ENCODE data around the gene EDRF1.
A peak's percentile ranks its signal among the peaks of the same experiment; 100 is the strongest.
"Not testable (repeated sequence)": the region's sequence is repeated elsewhere in the genome, so short reads cannot be mapped to it uniquely, and the experiment has no call there.

The EDRF1 gene

GRCh38 chr10:125714728-125715127 is 4.8 kb upstream of the EDRF1 start:
- peaks cover 11% of the 10 kb centered on the region for H3K36me3 Mint-ChIP-seq (ENCODE audit: insufficient read depth)
- not testable (repeated sequence) for H3K4me3 Mint-ChIP-seq; H3K27me3 Mint-ChIP-seq; DNase-seq (ENCODE audit: low spot score in 2 of 2); H3K4me1 Mint-ChIP-seq; H3K9me3 Mint-ChIP-seq; ATAC-seq (replicated peaks; ENCODE audit: extremely low read depth, poor library complexity, severe bottlenecking); H3K27ac Mint-ChIP-seq (ENCODE audit: low read depth)

DNA sequence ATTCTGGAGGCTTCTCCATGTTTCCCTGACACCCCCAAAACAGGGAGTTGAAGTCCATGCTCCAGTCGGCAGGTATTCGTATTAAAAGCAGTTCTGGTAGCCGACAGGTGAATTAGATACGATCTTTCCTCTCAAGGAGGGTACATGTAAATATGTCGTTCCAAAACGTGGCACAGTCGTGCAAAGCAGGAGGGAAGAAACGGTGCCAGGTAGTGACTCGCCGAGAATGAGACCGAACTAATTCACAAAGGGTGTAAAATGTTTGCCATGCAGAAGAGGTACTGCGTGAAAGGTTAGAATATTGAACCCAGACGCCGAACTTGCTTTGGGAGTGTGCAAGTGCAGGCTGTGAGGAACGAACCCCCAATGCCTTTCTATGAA is 483 bp downstream of the EDRF1 start:
- peak overlapping the region; percentile 98 for H3K27ac Mint-ChIP-seq (ENCODE audit: low read depth)
- ATAC-seq (replicated peaks; ENCODE audit: extremely low read depth, poor library complexity, severe bottlenecking) = no peak
- H3K36me3 Mint-ChIP-seq (ENCODE audit: insufficient read depth) = peaks cover 48% of the 10 kb centered on the region
- no peaks in the 10 kb centered on the region for H3K27me3 Mint-ChIP-seq
- DNase-seq (ENCODE audit: low spot score in 2 of 2) = no peak
- H3K4me1 Mint-ChIP-seq = peaks cover 26% of the 10 kb centered on the region
- H3K4me3 Mint-ChIP-seq = peak overlapping the region; percentile 95
- no peaks in the 10 kb centered on the region for H3K9me3 Mint-ChIP-seq

- H3K4me1 Mint-ChIP-seq = peaks cover 30% of the 10 kb centered on the region
- no peak overlapping the region for H3K27ac Mint-ChIP-seq (ENCODE audit: low read depth)
- H3K4me3 Mint-ChIP-seq = peak overlapping the region; percentile 95
These were observed 1.5 kb downstream of the EDRF1 start for GRCh38 chr10:125721035-125721434.

DNA sequence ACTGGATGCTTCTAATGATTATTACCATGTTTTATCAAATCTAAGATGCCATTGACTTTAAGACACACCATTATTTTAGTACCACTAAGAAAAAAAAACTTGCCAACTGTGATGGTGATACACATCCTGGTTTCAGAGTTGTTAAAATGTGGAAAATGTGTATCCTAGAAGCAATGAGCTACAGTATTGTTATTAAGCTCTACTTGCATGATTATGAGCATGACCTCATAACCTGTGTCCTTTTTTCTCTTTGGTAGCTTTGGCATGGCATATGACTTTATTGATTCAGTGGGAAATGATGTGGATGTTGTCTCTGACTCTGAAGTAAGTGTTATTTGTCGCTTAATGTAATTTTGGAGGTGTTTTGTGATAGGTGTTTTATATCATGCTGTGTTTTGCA is 3.3 kb downstream of the EDRF1 start:
- Mint-ChIP-seq H3K27me3 (no peaks in the 10 kb centered on the region), H3K36me3 (ENCODE audit: insufficient read depth) (peaks cover 71% of the 10 kb centered on the region), H3K4me1 (peaks cover 30% of the 10 kb centered on the region), H3K9me3 (no peaks in the 10 kb centered on the region), H3K27ac (ENCODE audit: low read depth) (no peak overlapping the region), H3K4me3 (no peak overlapping the region)
- DNase-seq (ENCODE audit: low spot score in 2 of 2) = no peak
- ATAC-seq (replicated peaks; ENCODE audit: extremely low read depth, poor library complexity, severe bottlenecking) = no peak

More at GRCh38 chr10:125721035-125721434, 1.5 kb downstream of the EDRF1 start:
- Mint-ChIP-seq H3K9me3 (no peaks in the 10 kb centered on the region), H3K36me3 (ENCODE audit: insufficient read depth) (peaks cover 57% of the 10 kb centered on the region), H3K27me3 (no peaks in the 10 kb centered on the region)
- DNase-seq (ENCODE audit: low spot score in 2 of 2) = no peak
- ATAC-seq (replicated peaks; ENCODE audit: extremely low read depth, poor library complexity, severe bottlenecking) = no peak

GRCh38 chr10:125726914-125727313 is 7.4 kb downstream of the EDRF1 start:
- DNase-seq (ENCODE audit: low spot score in 2 of 2) (no peak), ATAC-seq (replicated peaks; ENCODE audit: extremely low read depth, poor library complexity, severe bottlenecking) (no peak)
- Mint-ChIP-seq H3K36me3 (ENCODE audit: insufficient read depth) (peaks cover 85% of the 10 kb centered on the region), H3K4me1 (peaks cover 19% of the 10 kb centered on the region), H3K9me3 (no peaks in the 10 kb centered on the region), H3K27me3 (no peaks in the 10 kb centered on the region), H3K27ac (ENCODE audit: low read depth) (no peak overlapping the region), H3K4me3 (no peak overlapping the region)

GRCh38 chr10:125727436-125727835 is 7.9 kb downstream of the EDRF1 start:
- no peaks in the 10 kb centered on the region for H3K27me3 Mint-ChIP-seq
- H3K4me1 Mint-ChIP-seq = peaks cover 22% of the 10 kb centered on the region
- H3K27ac Mint-ChIP-seq (ENCODE audit: low read depth) = no peak overlapping the region
- H3K36me3 Mint-ChIP-seq (ENCODE audit: insufficient read depth) = peaks cover 85% of the 10 kb centered on the region
- DNase-seq (ENCODE audit: low spot score in 2 of 2) = no peak
- no peaks in the 10 kb centered on the region for H3K9me3 Mint-ChIP-seq
- no peak overlapping the region for H3K4me3 Mint-ChIP-seq
- no peak for ATAC-seq (replicated peaks; ENCODE audit: extremely low read depth, poor library complexity, severe bottlenecking)

DNA sequence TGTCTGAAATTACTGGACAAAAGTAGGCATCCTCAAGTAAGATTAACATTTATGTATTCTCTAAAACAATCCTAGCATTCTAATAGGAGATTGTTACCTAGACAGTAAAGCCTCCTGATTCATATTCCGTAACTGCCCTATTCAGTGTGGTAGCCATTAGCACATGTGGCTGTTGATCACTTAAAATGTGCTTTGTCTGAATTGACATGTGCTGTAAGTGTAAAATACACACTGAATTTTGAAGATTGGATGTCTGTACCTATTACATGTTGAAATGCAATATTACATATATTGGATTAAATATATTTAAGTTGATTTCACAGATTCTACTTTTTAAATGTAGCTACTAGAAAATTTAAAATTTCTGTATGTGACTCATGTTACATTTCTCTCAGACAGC is 14.6 kb downstream of the EDRF1 start:
- ATAC-seq (replicated peaks; ENCODE audit: extremely low read depth, poor library complexity, severe bottlenecking) = no peak
- no peak for DNase-seq (ENCODE audit: low spot score in 2 of 2)
- H3K27ac Mint-ChIP-seq (ENCODE audit: low read depth) = no peak overlapping the region
- H3K4me3 Mint-ChIP-seq = no peak overlapping the region
- no peaks in the 10 kb centered on the region for H3K9me3 Mint-ChIP-seq
- H3K4me1 Mint-ChIP-seq = peaks cover 11% of the 10 kb centered on the region
- H3K27me3 Mint-ChIP-seq = no peaks in the 10 kb centered on the region
- H3K36me3 Mint-ChIP-seq (ENCODE audit: insufficient read depth) = peaks cover 87% of the 10 kb centered on the region

DNA sequence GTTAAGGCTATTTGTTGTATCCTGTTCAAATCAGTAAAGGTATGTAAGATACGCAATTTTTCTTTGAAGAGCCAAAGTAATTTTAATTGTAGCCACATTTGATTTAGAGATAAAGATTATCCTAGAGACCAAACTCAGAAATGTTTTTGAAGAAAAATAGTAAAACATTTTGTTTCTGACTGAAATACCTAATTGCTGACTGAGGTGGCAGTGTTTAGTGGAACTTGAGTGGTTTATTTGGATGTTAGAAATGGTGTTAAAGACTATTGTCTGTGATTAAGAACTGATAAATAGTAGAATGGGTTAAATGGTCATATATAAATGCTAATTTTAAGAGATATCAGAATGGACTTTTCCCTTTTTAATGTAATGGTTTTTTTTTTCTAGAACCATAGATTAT is 15.3 kb downstream of the EDRF1 start:
- DNase-seq (ENCODE audit: low spot score in 2 of 2) (no peak), ATAC-seq (replicated peaks; ENCODE audit: extremely low read depth, poor library complexity, severe bottlenecking) (no peak)
- H3K4me1 Mint-ChIP-seq = peaks cover 11% of the 10 kb centered on the region
- no peak overlapping the region for H3K4me3 Mint-ChIP-seq
- H3K36me3 Mint-ChIP-seq (ENCODE audit: insufficient read depth) = peaks cover 87% of the 10 kb centered on the region
- H3K27me3 Mint-ChIP-seq = no peaks in the 10 kb centered on the region
- no peak overlapping the region for H3K27ac Mint-ChIP-seq (ENCODE audit: low read depth)
- H3K9me3 Mint-ChIP-seq = no peaks in the 10 kb centered on the region

- no peak for DNase-seq (ENCODE audit: low spot score in 2 of 2)
- H3K4me1 Mint-ChIP-seq = no peaks in the 10 kb centered on the region
- no peak overlapping the region for H3K27ac Mint-ChIP-seq (ENCODE audit: low read depth)
- peaks cover 85% of the 10 kb centered on the region for H3K36me3 Mint-ChIP-seq (ENCODE audit: insufficient read depth)
- H3K9me3 Mint-ChIP-seq = no peaks in the 10 kb centered on the region
- H3K27me3 Mint-ChIP-seq = no peaks in the 10 kb centered on the region
- no peak for ATAC-seq (replicated peaks; ENCODE audit: extremely low read depth, poor library complexity, severe bottlenecking)
- H3K4me3 Mint-ChIP-seq = no peak overlapping the region
These were observed 18.7 kb downstream of the EDRF1 start for GRCh38 chr10:125738206-125738605.

DNA sequence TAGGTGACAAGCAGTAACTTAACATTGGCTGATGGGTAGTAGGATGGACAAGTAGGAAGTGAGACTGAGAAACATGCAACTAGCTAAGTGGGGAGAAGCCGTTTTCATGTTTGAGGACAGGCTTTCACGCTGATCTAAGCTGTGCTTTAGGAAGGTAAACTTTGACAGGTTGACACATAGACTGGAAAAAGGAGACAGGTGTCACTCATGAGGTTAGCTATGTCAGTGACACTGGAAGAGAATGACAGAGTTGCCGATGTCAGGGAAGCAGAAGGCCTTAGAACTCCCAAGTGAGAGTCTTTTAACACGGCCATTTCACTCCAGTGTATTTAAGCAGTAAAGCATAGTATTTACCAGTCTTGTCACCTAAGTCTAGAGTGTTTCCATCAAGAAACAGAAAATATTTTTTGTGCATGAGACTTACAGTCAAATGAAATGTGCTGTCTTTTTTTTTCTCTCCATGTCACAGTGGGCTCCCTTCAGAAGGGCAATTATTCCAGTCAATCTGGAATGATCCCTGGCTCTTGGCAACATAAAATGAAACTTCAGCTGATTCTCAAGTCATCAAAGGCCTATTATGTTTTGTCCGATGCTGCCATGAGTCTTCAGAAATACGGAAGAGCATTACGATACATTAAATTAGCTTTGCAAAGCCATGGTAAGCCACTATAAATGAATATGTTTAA is 20.6 kb downstream of the EDRF1 start:
- ATAC-seq (replicated peaks; ENCODE audit: extremely low read depth, poor library complexity, severe bottlenecking) (no peak), DNase-seq (ENCODE audit: low spot score in 2 of 2) (no peak)
- Mint-ChIP-seq H3K4me1 (no peaks in the 10 kb centered on the region), H3K9me3 (no peaks in the 10 kb centered on the region), H3K4me3 (no peak overlapping the region), H3K27ac (ENCODE audit: low read depth) (no peak overlapping the region), H3K27me3 (no peaks in the 10 kb centered on the region), H3K36me3 (ENCODE audit: insufficient read depth) (peaks cover 85% of the 10 kb centered on the region)

- H3K4me3 Mint-ChIP-seq = no peak overlapping the region
- no peak overlapping the region for H3K27ac Mint-ChIP-seq (ENCODE audit: low read depth)
- no peaks in the 10 kb centered on the region for H3K9me3 Mint-ChIP-seq
- H3K36me3 Mint-ChIP-seq (ENCODE audit: insufficient read depth) = peaks cover 74% of the 10 kb centered on the region
- DNase-seq (ENCODE audit: low spot score in 2 of 2) (no peak), ATAC-seq (replicated peaks; ENCODE audit: extremely low read depth, poor library complexity, severe bottlenecking) (no peak)
- no peaks in the 10 kb centered on the region for H3K27me3 Mint-ChIP-seq
- no peaks in the 10 kb centered on the region for H3K4me1 Mint-ChIP-seq
These were observed 23.0 kb downstream of the EDRF1 start for GRCh38 chr10:125742465-125742864.

DNA sequence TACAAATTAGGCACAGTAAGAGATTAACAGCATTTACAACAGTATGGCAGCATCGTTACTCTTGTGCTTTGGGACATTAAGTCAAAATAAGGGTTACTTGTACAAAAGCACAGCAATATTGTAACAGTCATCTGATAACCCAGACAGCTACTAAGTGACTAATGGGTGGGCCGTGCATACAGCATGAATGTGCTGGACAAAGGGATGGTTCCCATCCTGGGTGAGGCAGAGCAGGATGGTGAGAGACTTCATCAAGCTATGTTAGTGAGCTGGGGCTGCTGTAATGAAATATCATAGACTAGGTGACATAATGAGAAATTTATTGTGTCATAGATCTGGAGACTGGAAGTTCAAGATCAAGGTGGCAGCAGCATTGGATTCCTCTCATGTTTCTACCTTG is 25.4 kb downstream of the EDRF1 start:
- ATAC-seq (replicated peaks; ENCODE audit: extremely low read depth, poor library complexity, severe bottlenecking) (no peak), DNase-seq (ENCODE audit: low spot score in 2 of 2) (no peak)
- Mint-ChIP-seq H3K4me1 (no peaks in the 10 kb centered on the region), H3K4me3 (no peak overlapping the region), H3K9me3 (no peaks in the 10 kb centered on the region), H3K27me3 (no peaks in the 10 kb centered on the region), H3K36me3 (ENCODE audit: insufficient read depth) (peaks cover 71% of the 10 kb centered on the region), H3K27ac (ENCODE audit: low read depth) (no peak overlapping the region)

GRCh38 chr10:125747417-125747816 is 27.9 kb downstream of the EDRF1 start:
- Mint-ChIP-seq H3K9me3 (no peaks in the 10 kb centered on the region), H3K36me3 (ENCODE audit: insufficient read depth) (peaks cover 60% of the 10 kb centered on the region), H3K4me1 (no peaks in the 10 kb centered on the region), H3K27me3 (no peaks in the 10 kb centered on the region), H3K4me3 (no peak overlapping the region), H3K27ac (ENCODE audit: low read depth) (no peak overlapping the region)
- DNase-seq (ENCODE audit: low spot score in 2 of 2) = no peak
- no peak for ATAC-seq (replicated peaks; ENCODE audit: extremely low read depth, poor library complexity, severe bottlenecking)
